Dermis microvascular lymphatic vessel endothelial cell (primary cell): ENCODE measurements around the gene SPATA13. TPM values are rescaled to one million over a fixed set of nuclear protein-coding genes. Genes with fewer than 3 reads are reported as not detected.
"Not testable (repeated sequence)": the region's sequence is repeated elsewhere in the genome, so short reads cannot be mapped to it uniquely, and the experiment has no call there.

Source experiments
- DNase-seq, 2 donors: peaks; one replicate each; pipeline versions ENCODE4 v3.0.0 to v3.0.0-alpha.2; 2010; ENCODE audit warnings: low read depth in 2 of 2
- total RNA-seq: library from RNA; depleted of rRNA; stranded (reverse); fragments of >200 nt; gene quantifications from 2 replicates; pipeline ENCODE4 v1.2.1, GENCODE V29; 2014

Gene SPATA13
- total RNA-seq, 1 donor from 2014 or later, result 2.1 TPM

DNA sequence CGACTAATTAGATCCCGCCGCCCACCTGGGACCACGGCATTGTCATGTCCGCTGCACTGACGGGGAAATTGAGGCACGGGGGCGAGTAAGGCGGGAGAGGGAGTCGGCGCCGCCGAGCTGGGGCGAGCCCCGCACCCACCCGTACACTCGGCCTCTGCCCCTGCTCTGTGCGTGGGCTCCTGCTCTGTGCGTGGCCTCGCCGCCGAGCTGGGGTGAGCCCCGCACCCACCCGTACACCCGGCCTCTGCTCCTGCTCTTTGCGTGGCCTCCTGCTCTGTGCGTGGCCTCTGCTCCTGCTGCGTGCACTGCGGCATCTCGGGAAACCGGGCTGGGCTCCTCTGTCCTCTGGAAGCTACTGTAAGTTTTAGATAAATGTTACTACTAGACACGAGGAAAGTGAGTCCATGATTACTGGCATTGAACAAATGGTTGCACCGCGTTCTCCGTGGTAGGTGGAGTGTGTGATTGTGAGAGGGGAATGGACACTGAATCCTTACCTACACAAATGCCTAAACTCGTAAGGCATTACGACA, 148.0 kb downstream of the SPATA13 start:
- DNase-seq, result no peak

DNA sequence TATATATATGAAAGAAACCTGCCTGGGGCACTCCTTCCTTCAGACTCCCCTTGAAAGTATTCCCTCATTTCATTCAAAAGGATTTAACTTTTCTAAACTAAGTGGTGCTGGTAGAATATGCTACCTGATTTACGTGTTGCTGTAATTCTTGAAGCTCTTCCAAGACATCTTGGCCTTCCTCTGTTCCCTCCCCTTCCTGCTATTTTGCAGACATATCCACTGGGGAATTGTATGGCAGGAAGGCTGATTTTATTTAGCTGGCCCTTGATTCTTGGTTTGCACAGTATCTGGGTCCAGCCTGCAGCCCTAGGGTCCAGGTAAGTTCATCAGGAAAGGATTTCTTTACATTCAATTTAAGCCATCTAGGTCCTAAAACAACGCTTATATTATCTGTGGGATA, 148.8 kb downstream of the SPATA13 start, which contains the start of gene C1QTNF9:
C1QTNF9 (plus strand) TSS at position 281 of the 400 bp plus-strand sequence. CDS start 6,424 bp downstream, outside the sequence.
- not testable (repeated sequence) for DNase-seq

DNA sequence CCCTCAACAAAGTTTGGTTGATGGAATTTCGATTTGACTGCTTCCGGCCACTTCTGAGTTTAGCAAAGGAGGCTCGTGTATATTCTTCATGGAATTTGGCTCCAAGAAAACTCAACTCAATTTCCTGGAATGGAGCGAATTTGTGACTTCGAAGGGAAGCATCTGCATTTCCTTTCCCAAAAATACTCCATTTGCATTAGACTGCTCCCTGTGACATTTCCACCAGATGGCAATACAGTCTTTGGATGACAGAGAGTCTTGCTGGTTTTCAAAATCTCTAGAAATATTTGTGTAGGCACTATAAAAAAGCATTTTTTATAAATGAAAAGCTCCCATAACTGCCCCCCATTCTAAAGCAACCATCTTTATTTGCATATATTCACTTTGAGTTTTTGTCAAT, 152.9 kb downstream of the SPATA13 start:
- DNase-seq, result no peak

- DNase-seq, result not testable (repeated sequence)
Observed at GRCh38 chr13:24317835-24318234, 157.3 kb downstream of the SPATA13 start.

GRCh38 chr13:24318878-24319277, 158.4 kb downstream of the SPATA13 start:
- not testable (repeated sequence) for DNase-seq

- DNase-seq, result not testable (repeated sequence)
Observed at GRCh38 chr13:24319641-24320040, 159.1 kb downstream of the SPATA13 start.

DNA sequence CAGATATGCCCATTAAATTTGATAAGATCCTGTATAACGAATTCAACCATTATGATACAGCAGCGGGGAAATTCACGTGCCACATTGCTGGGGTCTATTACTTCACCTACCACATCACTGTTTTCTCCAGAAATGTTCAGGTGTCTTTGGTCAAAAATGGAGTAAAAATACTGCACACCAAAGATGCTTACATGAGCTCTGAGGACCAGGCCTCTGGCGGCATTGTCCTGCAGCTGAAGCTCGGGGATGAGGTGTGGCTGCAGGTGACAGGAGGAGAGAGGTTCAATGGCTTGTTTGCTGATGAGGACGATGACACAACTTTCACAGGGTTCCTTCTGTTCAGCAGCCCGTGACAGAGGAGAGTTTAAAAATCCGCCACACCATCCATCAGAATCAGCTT, 160.9 kb downstream of the SPATA13 start:
- not testable (repeated sequence) for DNase-seq

DNA sequence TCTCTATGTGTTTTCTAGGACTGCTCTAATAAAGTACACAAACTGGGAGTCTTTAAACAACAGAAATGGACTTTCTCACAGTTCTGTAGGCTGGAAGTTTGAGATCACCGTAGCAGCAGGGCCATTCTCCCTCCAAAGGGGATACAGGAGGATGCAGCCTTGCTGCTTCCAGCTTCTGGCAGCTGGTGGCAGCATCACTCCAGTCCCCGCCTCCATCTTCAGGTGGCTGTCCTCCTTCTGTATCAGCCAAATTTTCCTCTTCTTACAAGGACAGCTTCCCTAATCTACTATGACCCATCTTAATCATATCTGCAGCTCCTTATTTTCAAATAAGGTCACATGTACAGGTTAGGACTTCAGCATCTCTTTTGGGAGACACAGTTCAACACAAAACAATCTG, 161.9 kb downstream of the SPATA13 start:
- DNase-seq, result not testable (repeated sequence)

GRCh38 chr13:24323036-24323738, 162.7 kb downstream of the SPATA13 start:
- peak in 1 of 2 donors; percentile 2 for DNase-seq

DNA sequence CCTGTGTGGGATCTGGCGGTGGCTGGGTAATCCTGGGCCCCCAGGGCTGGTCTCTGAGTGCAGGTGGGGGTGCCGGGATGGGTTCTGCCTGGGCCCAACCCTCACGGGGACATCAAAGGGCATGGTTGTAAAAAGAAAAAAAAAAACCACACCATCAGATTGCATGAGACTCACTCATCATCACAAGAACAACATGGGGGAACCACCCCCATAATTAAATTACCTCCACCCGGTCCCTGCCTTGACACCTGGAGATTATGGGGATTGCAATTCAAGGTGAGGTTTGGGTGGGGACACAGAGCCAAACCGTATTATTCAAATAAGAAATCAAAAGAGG, 163.2 kb downstream of the SPATA13 start:
- DNase-seq, result no peak

DNA sequence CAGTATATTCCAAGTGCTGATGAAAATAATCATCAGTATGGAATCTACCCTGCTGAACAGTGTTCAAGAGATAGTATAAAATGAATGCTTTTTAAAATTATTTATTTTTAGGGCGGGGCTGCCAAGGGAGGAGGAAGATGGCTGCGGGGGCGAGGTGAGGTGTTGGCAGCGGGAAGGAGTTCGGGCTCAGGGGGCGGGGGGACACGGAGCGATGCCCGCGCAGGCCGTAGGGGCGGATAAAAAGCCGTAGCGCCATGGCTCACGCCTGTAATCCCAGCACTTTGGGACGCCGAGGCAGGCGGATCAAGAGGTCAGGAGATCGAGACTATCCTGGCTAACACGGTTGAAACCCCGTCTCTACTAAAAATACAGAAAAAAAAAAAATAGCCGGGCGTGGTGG, 167.1 kb downstream of the SPATA13 start:
- DNase-seq, result not testable (repeated sequence)

- DNase-seq, result no peak
Observed at GRCh38 chr13:24328145-24328544, 167.6 kb downstream of the SPATA13 start.

DNA sequence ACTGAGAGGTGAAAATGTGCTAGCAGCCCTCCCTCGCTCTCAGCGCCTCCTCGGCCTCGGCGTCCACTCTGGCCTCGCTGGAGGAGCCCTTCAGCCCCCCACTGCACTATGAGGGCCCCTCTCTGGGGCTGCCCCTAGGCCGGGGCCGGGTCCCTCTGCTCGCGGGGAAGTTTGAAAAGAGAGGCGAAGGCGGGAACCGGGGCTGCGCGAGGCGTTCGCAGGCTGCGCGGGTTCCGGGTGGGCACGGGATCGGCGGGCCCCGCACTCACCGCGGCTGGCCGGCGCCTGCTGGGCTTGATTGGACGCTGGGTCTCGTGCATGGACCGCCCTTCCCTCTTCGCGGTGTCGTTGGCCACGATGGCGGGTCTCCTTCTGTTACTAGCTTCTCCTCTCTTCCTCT, 178.2 kb downstream of the SPATA13 start:
- no peak for DNase-seq

GRCh38 chr13:24339937-24340607, 179.6 kb downstream of the SPATA13 start:
- no peak for DNase-seq

GRCh38 chr13:24340608-24340955, 180.1 kb downstream of the SPATA13 start:
- no peak for DNase-seq

DNA sequence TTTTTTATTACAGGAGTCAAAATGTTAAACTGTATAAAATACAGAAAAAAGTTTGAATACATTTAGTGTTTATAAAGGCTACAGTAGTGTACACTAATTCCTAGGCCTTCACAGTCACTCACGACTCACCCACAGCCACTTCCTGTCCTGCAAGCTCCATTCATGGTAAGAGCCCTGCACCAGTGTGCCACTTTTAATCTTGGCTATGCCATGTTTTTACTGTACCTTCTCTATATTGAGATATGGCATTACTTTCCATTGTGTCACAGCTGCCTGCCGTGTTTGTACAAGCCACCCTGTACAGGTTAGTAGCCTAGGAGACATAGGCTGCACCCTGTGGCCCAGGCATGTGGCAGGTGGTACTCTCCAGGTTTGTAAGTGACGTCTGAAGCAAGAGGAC, 180.9 kb downstream of the SPATA13 start:
- DNase-seq, result no peak

GRCh38 chr13:24348385-24348784, 187.9 kb downstream of the SPATA13 start:
- DNase-seq, result no peak

GRCh38 chr13:24348797-24349515, 188.4 kb downstream of the SPATA13 start:
- peak in 1 of 2 donors; percentile 9 for DNase-seq

- not testable (repeated sequence) for DNase-seq
Observed at GRCh38 chr13:24349778-24350664, 189.5 kb downstream of the SPATA13 start.

- no peak for DNase-seq
Observed at GRCh38 chr13:24351423-24351822, 190.9 kb downstream of the SPATA13 start.

GRCh38 chr13:24353736-24354135, 193.2 kb downstream of the SPATA13 start:
- DNase-seq, result no peak
